ENCODE data around the gene MRS2.
"Not testable (repeated sequence)": the region's sequence is repeated elsewhere in the genome, so short reads cannot be mapped to it uniquely, and the experiment has no call there.

The MRS2 gene

DNA sequence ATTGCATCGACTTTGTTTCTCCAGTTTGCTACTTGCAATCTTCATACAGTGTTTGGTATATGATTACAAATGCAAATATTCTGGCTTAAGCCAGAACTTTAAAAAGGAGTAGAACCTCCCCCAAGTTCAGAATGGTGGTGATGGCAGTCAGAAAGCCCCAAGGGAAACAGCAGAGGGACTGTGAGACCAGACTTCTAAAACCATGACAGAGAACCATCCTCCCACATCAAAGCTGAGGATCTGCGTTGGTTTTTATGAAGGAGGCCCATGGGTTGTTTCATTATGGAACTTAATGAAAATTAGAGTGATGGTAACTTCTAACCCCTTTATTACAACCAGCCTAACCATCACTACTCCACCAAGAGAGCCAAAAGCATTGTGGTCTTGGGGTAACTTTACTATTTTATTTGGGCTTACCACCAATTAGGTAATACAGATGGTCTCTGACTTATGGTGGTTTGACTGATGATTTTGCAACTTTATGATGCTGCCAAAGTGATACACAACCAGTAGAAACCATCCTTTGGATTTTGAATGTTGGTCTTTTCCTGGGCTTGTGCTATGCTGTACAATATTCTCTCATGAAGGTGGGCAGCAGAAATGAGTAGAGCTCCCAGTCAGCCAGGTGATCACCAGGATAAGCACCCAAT, 10.9 kb upstream of the MRS2 start:
- CTCF ChIA-PET, result interaction anchor here (1.2 kb wide), 1 partner anchor 109 kb away, joined by 7 read pairs; no protein-coding TSS in a partner anchor
- POLR2A ChIA-PET, result no interaction called here
- DNase-seq (ENCODE audit: extremely low spot score), result no peak
- TF ChIP-seq FOXK2 (IDR thresholded peaks at IDR 0.05) (no peak), ARNT (IDR thresholded peaks at IDR 0.05) (no peak), L3MBTL2 (conservative IDR thresholded peaks at IDR 0.05) (no peak), NFRKB (IDR thresholded peaks at IDR 0.05) (no peak), ELF4 (IDR thresholded peaks at IDR 0.05) (no peak), SP1 (IDR thresholded peaks at IDR 0.05) (no peak), FOXM1 (IDR thresholded peaks at IDR 0.05; ENCODE audit: borderline replicate concordance) (no peak), TARDBP (IDR thresholded peaks at IDR 0.05) (no peak), SUZ12 (IDR thresholded peaks at IDR 0.05) (no peak), FOXA1 (IDR thresholded peaks at IDR 0.05) (no peak)
- TF ChIP-seq, protein P1, sequence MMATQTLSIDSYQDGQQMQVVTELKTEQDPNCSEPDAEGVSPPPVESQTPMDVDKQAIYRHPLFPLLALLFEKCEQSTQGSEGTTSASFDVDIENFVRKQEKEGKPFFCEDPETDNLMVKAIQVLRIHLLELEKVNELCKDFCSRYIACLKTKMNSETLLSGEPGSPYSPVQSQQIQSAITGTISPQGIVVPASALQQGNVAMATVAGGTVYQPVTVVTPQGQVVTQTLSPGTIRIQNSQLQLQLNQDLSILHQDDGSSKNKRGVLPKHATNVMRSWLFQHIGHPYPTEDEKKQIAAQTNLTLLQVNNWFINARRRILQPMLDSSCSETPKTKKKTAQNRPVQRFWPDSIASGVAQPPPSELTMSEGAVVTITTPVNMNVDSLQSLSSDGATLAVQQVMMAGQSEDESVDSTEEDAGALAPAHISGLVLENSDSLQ (IDR thresholded peaks at IDR 0.05), result no peak

DNA sequence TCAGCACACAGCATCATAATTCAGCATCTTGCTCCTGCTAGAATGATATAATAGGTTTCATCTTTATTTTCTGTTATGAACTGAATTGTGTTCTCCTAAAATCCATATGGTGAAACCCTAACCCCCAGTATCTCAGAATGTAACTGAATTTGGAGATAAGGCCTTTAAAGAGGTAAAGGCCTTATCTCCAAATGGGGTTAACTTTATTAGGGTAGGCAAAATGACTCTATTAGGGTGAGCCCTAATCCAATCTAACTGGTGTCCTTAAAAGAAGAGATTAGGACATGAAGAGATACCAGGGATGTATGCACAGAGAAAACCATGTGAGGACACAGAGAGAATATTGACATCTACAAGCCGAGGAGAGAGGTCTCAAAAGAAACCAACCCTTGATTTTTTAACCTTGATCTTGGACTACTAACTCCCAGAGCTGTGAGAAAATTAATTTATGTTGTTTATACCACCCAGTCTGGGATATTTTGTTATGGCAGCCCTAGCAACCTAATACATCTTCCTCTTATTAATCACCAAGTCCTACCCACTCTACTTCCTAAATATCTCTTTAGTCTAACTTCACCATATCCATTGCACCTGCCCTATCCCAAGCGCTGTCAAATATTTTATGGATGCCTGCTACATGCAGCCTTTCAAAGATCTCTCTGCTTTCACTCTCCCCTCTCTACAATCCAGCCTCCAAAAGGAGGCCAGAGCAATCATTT, 8.5 kb upstream of the MRS2 start:
- CTCF ChIA-PET, result no interaction called here
- TF ChIP-seq, protein P1 (IDR thresholded peaks at IDR 0.05), result no peak
- no peak for TF ChIP-seq FOXM1 (IDR thresholded peaks at IDR 0.05; ENCODE audit: borderline replicate concordance)
- TF ChIP-seq SUZ12 (IDR thresholded peaks at IDR 0.05), result no peak
- no peak for TF ChIP-seq NFRKB (IDR thresholded peaks at IDR 0.05)
- TF ChIP-seq TARDBP (IDR thresholded peaks at IDR 0.05), result no peak
- no peak for TF ChIP-seq FOXK2 (IDR thresholded peaks at IDR 0.05)
- POLR2A ChIA-PET, result no interaction called here
- no peak for DNase-seq (ENCODE audit: extremely low spot score)

DNA sequence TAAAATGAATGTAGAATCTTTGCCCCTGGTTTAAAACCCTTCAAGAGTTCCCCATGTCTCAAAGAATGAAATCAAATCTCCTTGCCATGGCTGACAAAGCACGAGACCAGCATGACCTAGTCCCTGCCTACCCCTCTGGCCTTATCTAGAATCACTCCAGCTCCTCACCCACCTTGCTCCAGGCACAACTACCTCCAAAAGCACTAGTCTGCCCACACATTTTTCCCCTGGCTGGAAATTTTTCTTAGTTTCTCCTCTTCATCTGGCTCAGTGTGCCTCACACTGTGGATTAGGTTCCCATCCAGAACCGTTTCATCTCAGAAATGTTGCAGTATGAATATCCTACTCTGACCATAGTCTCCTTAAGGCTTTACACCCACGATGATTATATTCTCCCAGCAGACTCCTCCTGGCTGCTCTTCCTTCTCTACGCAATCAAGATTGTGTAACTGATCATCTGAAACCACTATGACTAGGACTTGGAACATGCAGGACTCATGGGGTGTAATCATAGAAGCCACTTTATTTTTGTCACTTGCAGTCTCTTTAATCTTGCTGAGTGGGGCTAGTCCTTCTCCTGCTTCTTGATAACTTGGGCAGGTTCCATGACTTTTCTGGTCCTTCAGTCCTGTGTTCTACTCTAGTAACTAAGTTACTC, 7.8 kb upstream of the MRS2 start:
- ChIA-PET POLR2A (no interaction called here), CTCF (interaction anchor here (1.0 kb wide), 1 partner anchor 34 kb away, joined by 3 read pairs; no protein-coding TSS in a partner anchor)
- TF ChIP-seq FOXK2 (IDR thresholded peaks at IDR 0.05) (no peak), L3MBTL2 (conservative IDR thresholded peaks at IDR 0.05) (no peak), TARDBP (IDR thresholded peaks at IDR 0.05) (no peak), LEF1 (IDR thresholded peaks at IDR 0.05; ENCODE audit: borderline replicate concordance) (no peak), CTBP1 (IDR thresholded peaks at IDR 0.05; ENCODE audit: borderline replicate concordance) (no peak), HDGF (IDR thresholded peaks at IDR 0.05; ENCODE audit: borderline replicate concordance) (no peak), ELF4 (IDR thresholded peaks at IDR 0.05) (no peak), BHLHE40 (IDR thresholded peaks at IDR 0.05; ENCODE audit: borderline replicate concordance) (no peak), ARNT (IDR thresholded peaks at IDR 0.05) (no peak), SP1 (IDR thresholded peaks at IDR 0.05) (no peak), NFRKB (IDR thresholded peaks at IDR 0.05) (no peak), FOXM1 (IDR thresholded peaks at IDR 0.05; ENCODE audit: borderline replicate concordance) (no peak), FOXA1 (IDR thresholded peaks at IDR 0.05) (no peak), ZNF384 (IDR thresholded peaks at IDR 0.05) (no peak), SUZ12 (IDR thresholded peaks at IDR 0.05) (no peak)
- TF ChIP-seq, protein P1 (IDR thresholded peaks at IDR 0.05), result no peak
- DNase-seq (ENCODE audit: extremely low spot score), result no peak

DNA sequence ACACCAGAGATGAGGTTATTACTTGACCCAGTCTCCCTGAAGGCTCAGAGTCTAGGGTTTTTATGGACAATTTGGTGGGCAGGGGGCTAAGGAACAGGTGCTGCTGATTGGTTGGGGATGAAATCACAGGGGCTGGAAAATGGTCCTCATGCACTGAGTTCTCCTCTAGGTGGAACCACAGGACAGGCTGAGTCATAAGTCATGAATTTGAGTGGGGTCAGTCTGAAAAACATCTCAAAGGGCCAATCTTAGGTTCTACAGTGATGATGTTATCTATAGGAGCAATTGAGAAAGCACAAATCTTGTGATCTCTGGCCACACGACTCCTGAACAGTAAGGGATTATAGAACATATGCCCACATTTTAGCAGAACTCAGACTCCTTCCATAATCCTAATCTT, 5.9 kb upstream of the MRS2 start:
- ChIA-PET CTCF (no interaction called here), POLR2A (no interaction called here)
- no peak for TF ChIP-seq ELF4 (IDR thresholded peaks at IDR 0.05)
- no peak for TF ChIP-seq HDGF (IDR thresholded peaks at IDR 0.05; ENCODE audit: borderline replicate concordance)
- TF ChIP-seq NFRKB (IDR thresholded peaks at IDR 0.05), result no peak
- no peak for TF ChIP-seq FOXA1 (IDR thresholded peaks at IDR 0.05)
- no peak for TF ChIP-seq SUZ12 (IDR thresholded peaks at IDR 0.05)
- TF ChIP-seq ZNF384 (IDR thresholded peaks at IDR 0.05), result no peak
- no peak for TF ChIP-seq ARNT (IDR thresholded peaks at IDR 0.05)
- TF ChIP-seq, protein P1 (IDR thresholded peaks at IDR 0.05), result no peak
- TF ChIP-seq LEF1 (IDR thresholded peaks at IDR 0.05; ENCODE audit: borderline replicate concordance), result no peak
- TF ChIP-seq SP1 (IDR thresholded peaks at IDR 0.05), result no peak
- no peak for TF ChIP-seq FOXM1 (IDR thresholded peaks at IDR 0.05; ENCODE audit: borderline replicate concordance)
- TF ChIP-seq L3MBTL2 (conservative IDR thresholded peaks at IDR 0.05), result no peak
- TF ChIP-seq FOXK2 (IDR thresholded peaks at IDR 0.05), result no peak
- TF ChIP-seq BHLHE40 (IDR thresholded peaks at IDR 0.05; ENCODE audit: borderline replicate concordance), result no peak
- no peak for DNase-seq (ENCODE audit: extremely low spot score)

DNA sequence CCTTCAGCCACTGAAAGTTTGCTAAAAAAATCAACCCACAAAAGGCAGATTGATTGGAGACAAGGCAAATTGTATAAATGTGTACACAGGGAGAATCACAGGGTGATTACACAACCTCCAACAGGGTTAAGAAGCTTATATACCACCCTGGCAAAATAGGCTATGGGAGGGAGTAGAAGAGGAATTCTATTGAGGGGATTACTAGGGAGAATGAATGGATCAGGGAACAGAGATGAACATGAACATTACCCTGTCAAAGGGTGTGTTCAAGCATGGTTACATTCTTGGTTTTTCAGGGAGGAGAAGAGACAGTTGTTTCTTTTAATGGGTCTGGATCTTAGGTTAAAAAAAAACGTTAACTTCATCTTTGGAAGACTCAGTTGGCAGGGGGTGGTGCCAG, 5.1 kb upstream of the MRS2 start:
- no peak for DNase-seq (ENCODE audit: extremely low spot score)
- CTCF ChIA-PET, result interaction anchor here (0.6 kb wide), 1 partner anchor 38 kb away, joined by 3 read pairs; no protein-coding TSS in a partner anchor
- POLR2A ChIA-PET, result no interaction called here
- TF ChIP-seq SUZ12 (IDR thresholded peaks at IDR 0.05) (no peak), BHLHE40 (IDR thresholded peaks at IDR 0.05; ENCODE audit: borderline replicate concordance) (no peak), FOXK2 (IDR thresholded peaks at IDR 0.05) (no peak), ZNF384 (IDR thresholded peaks at IDR 0.05) (no peak), ARNT (IDR thresholded peaks at IDR 0.05) (no peak), CTBP1 (IDR thresholded peaks at IDR 0.05; ENCODE audit: borderline replicate concordance) (no peak), HDGF (IDR thresholded peaks at IDR 0.05; ENCODE audit: borderline replicate concordance) (no peak), L3MBTL2 (conservative IDR thresholded peaks at IDR 0.05) (no peak), NFRKB (IDR thresholded peaks at IDR 0.05) (no peak), TARDBP (IDR thresholded peaks at IDR 0.05) (no peak), FOXM1 (IDR thresholded peaks at IDR 0.05; ENCODE audit: borderline replicate concordance) (no peak), LEF1 (IDR thresholded peaks at IDR 0.05; ENCODE audit: borderline replicate concordance) (no peak)
- TF ChIP-seq, protein P1 (IDR thresholded peaks at IDR 0.05), result no peak

DNA sequence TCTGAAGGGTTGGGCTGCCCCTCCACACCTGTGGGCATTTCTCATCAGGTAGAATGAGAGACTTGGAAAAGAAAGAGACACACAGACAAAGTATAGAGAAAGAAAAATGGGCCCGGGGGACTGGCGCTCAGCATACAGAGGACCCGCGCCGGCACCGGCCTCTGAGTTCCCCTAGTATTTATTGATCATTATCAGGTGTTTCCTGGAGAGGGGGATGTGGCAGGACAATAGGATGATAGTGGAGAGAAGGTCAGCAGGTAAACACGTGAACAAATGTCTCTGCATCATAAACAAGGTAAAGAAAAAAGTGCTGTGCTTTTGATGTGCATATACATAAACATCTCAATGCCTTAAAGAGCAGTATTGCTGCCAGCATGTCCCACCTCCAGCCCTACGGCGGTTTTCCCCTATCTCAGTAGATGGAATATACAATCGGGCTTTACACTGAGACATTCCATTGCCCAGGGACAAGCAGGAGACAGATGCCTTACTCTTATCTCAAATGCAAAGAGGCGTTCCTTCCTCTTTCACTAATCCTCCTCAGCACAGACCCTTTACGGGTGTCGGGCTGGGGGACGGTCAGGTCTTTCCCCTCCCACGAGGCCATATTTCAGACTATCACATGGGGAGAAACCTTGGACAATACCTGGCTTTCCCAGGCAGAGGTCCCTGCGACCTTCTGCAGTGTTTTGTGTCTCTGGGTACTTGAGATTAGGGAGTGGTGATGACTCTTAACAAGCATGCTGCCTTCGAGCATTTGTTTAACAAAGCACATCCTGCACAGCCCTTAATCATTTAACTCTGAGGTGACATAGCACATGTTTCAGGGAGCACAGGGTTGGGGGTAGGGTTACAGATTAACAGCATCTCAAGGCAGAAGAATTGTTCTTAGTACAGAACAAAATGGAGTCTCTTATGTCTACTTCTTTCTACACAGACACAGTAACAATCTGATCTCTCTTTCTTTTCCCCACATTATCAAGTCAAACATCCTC, 2.4 kb upstream of the MRS2 start:
- POLR2A ChIA-PET; DNase-seq (ENCODE audit: extremely low spot score); CTCF ChIA-PET: not testable (repeated sequence)

All from HEK293T (cell line).